SIG-M5 (cell line): ENCODE measurements around the gene ARHGEF39.

Experiments
- DNase-seq: peaks from one replicate; lab custom pipeline; 2025; lab: John Stamatoyannopoulos, UW

ARHGEF39 gene

GRCh38 chr9:35675204-35675603 is 10.2 kb upstream of the ARHGEF39 start:
- no peak for DNase-seq

GRCh38 chr9:35674025-35674361 is 9.0 kb upstream of the ARHGEF39 start:
- DNase-seq: no peak

GRCh38 chr9:35673132-35674024 is 8.4 kb upstream of the ARHGEF39 start, which contains the start of gene CA9:
Gene CA9 (plus strand): TSS chr9:35673928. CDS start chr9:35673960, 32 bp downstream.
- DNase-seq: no peak

DNA sequence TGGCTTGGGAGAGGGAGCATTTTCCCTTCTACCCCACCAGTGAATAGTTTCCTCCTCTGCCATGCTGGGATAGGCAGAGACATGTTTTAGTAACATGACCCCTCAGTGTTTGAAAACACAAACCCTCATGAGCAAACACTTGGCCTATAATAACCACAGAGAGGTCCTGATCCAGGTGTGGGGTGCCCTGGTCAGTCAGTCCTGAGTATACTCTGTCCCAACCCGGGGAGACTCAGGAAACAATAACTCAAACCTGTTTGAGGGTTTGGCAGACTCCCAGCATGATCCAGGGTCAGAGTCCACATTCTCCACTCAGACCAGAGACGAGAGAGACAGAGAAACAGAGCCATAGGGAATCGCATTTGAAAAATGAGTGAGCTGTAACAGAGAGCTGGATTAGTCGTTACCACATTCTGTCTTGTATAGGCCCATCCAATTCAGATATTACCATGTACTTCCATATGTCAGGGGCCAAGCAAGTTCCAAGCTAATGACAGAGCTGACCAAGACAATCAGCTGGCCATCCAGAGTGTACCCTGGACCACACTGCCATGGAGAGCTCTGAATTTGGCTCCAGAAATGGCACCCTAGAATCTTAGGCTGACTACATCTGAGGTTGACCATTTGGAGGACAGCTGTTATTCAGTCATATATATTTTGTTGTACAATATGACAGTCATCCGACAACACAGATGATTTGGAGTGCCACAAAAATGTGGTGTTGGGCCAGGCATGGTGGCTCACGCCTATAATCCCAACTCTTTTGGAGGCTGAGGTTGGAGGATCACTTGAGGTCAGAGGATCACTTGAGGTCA is 4.5 kb upstream of the ARHGEF39 start:
- no peak for DNase-seq

GRCh38 chr9:35667939-35668338 is 2.9 kb upstream of the ARHGEF39 start:
- DNase-seq: no peak

DNA sequence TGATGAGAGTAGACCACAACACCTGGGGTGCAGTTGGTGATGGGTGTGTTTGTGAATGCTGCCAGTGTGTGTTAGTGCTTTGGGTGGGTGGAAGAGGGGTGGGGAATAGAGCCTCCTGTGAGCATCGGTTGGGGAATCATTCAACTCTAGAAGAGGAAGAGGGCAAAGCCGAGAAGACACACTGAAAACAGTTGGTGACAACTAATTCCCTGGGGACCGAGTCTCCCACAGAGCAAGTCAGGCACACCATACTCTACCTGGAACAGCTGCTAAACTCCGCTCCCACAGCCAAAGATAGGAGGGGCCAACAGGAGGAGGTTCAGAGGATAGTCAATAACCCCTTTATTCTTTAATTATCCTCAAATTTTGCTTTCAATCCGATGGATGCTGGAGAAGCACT is 1.6 kb upstream of the ARHGEF39 start:
- no peak for DNase-seq

DNA sequence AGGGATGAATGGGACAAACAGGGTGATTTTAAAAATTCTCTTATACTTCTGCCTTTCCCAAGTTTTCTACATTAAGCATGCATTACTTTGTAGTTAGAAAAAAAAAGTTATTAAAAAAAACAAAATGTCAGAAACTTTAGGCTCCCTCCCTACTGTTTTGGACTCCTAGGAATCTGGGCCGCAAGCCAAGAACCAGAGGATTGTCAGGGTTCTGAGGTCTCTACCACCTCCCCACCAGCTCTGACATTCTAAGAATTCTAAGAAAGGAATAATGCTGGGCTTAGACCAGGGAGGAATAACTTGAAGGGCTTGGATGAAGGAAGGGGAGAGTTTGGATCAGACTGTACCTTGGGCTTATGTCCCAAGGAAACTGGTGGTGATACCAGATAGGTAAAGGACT is 1.1 kb upstream of the ARHGEF39 start:
- no peak for DNase-seq

DNA sequence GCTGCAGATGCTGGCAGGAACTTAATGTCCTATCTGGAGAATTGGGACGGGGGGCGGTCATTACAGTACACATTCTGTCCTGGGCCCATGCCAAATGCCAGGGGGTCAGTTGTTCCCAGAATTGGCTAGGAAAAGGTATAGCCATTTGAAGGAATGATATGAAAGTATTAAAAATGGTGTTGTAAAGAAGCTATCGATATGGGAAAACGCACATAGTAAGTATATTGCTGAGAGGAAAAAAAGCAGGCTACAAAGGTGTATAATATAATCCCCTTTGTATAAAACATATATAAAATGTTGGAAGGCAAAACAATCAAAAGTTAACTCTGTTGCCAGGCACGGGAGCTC is 450 bp upstream of the ARHGEF39 start:
- no peak for DNase-seq

GRCh38 chr9:35662437-35662836 is 2.6 kb downstream of the ARHGEF39 start:
- DNase-seq: no peak

- DNase-seq: no peak
Measured at GRCh38 chr9:35661756-35662350, 3.1 kb downstream of the ARHGEF39 start.

DNA sequence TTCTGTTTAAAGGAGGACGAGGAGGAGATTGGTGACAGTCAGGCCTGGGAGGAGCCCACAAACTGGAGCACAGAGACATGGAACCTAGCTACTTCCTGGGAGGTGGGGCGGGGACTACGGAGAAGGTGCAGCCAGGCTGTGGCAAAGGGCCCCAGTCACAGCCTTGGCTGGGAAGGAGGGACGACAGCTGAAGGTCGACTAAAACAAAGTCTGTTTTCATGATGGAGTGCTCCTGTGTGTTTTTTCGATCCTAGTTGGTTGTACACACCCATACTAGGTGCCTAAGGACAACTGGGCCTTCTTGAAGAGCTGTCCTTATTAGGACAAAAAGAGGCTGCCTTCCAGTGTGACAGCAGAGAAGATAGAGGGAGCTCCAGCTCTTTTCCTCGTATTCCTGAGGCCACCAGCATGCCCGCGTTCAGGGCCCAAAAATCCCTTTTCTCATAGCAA is 4.0 kb downstream of the ARHGEF39 start:
- DNase-seq: no peak

GRCh38 chr9:35659340-35659739 is 5.7 kb downstream of the ARHGEF39 start:
- DNase-seq: no peak

- no peak for DNase-seq
Measured at GRCh38 chr9:35658968-35659220, 6.1 kb downstream of the ARHGEF39 start.

DNA sequence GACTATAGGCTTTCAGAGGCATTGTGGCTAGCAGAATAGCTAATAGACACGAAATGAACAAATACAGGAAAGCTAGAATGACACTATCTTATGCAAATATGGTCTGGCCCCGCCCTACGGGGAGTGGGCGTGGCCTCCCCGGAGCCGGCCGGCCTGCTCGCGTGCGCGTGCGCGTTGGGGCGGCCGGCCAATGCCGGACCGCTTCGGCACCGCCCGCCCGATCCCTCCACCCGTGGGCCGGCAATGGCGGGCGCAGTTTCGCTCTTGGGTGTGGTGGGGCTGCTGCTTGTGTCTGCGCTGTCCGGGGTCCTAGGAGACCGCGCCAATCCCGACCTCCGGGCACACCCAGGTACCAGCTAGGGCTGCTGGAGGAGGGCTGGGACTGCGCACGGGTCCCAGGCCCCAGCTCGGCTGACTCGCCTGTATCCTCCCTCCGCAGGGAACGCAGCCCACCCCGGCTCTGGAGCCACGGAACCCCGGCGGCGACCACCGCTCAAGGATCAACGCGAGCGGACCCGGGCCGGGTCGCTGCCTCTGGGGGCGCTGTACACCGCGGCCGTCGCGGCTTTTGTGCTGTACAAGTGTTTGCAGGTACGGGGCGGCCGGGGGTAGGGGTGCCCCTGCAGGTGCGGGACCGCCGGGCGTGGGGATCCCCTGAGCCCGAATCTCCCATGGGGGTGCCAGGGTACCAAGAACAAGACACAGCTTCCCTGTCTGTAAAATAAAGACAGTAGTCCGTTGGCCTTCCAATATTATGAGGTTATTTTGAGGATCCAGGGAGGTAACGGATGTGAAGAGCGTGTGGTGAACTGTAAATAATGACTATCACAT is 6.6 kb downstream of the ARHGEF39 start, which contains the start of gene CCDC107:
CCDC107 (plus strand) TSS at position 156 of the 831 bp plus-strand sequence; CDS start at position 244, 88 bp downstream.
- DNase-seq: peak; percentile 47

GRCh38 chr9:35657546-35658136 is 7.4 kb downstream of the ARHGEF39 start, which contains the start of gene RMRP:
Gene RMRP (minus strand): TSS chr9:35658019.
- peak; percentile 94 for DNase-seq

- DNase-seq: no peak
Measured at GRCh38 chr9:35656831-35657545, 8.0 kb downstream of the ARHGEF39 start.

- DNase-seq: no peak
Measured at GRCh38 chr9:35656348-35656747, 8.6 kb downstream of the ARHGEF39 start.

GRCh38 chr9:35653611-35654010 is 11.4 kb downstream of the ARHGEF39 start:
- no peak for DNase-seq

DNA sequence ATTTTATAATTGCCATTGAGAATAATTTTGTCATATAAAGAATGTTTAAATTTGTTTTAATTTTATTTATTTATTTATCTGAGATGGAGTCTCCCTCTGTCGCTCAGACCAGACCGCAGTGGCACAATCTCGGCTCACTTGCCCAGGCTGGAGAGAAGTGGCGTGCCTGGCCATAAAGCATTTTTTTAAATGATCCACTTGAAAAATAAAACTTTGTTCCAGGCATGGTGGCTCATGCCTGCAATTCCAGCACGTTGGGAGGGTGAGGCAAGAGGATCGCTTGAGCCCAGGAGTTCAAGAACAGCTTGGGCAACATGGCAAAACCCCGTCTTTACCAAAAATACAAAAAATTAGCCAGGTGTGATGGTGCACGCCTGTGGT is 12.2 kb downstream of the ARHGEF39 start:
- DNase-seq: no peak

DNA sequence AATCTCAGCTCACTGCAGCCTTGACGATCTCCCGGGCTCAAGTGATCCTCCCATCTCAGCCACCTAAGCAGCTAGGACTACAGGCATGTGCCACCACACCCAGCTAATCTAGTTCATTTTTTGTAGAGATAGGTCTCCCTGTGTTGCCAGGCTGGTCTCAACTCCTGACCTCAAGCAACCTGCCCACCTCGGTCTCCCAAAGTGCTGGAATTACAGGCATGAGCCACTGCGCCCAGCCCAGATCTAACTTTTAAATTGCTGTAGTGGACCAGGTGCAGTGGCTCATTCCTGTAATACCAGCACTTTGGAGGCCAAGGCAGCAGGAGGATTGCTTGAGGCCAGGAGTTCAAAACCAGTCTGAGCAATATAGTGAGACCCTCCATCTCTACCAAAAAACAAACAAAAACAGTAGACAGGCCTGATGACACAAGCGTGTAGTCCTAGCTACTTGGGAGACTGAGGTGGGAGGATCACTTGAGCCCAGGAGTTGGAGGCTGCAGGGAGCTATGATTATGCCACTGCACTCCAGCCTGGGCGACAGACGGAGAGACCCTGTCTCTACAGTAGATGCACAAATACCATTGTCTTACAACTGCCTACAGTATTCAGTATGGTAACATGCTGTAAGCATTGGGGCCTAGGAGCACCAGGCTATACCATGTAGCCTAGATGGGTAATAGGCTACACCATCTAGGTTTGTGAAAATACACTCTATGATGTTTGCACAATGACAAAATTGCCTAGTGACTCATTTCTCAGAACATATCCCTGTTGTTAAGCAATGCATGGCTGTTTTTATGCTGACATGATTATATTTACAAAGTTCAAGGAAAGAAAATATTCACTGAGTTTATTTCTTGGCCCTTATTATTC is 12.8 kb downstream of the ARHGEF39 start:
- DNase-seq: peak; percentile 9
